ENCODE measurements around the gene LORICRIN.

DNA sequence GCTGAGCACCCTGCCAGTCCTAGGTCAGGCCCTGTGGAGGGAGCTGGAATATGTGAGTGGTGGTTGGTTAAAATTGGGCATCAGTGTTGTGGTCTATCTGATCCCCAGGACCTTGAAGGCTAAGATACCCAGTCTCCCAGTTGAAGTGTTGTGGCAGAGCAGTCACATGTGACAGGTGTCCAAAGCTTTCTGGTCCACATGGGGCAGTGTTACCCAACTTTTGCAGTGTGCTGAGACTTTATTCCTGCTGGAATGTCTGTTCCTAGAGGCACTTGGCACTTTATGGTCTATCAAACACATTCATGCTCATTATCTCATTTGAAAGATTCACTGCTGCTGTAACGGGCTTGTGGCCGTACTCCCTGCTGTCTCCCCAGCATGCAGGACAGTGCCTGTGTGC, 21.0 kb upstream of the LORICRIN start:
- TF ChIP-seq, protein P1, sequence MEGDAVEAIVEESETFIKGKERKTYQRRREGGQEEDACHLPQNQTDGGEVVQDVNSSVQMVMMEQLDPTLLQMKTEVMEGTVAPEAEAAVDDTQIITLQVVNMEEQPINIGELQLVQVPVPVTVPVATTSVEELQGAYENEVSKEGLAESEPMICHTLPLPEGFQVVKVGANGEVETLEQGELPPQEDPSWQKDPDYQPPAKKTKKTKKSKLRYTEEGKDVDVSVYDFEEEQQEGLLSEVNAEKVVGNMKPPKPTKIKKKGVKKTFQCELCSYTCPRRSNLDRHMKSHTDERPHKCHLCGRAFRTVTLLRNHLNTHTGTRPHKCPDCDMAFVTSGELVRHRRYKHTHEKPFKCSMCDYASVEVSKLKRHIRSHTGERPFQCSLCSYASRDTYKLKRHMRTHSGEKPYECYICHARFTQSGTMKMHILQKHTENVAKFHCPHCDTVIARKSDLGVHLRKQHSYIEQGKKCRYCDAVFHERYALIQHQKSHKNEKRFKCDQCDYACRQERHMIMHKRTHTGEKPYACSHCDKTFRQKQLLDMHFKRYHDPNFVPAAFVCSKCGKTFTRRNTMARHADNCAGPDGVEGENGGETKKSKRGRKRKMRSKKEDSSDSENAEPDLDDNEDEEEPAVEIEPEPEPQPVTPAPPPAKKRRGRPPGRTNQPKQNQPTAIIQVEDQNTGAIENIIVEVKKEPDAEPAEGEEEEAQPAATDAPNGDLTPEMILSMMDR (optimal IDR thresholded peaks at IDR 0.05 in 1 of 3, IDR thresholded peaks at IDR 0.05 in 1 of 3, conservative IDR thresholded peaks at IDR 0.05 in 1 of 3; ENCODE audit: extremely low read depth in 1 of 3, insufficient read depth in 2 of 3, low read length in 3 of 3) = peak; percentile 33 to 65 (median 59)
- TF ChIP-seq EZH2 (IDR thresholded peaks at IDR 0.05; ENCODE audit: low read length) = no peak
